Right lobe of liver (tissue), 4 donors: ENCODE measurements around the gene LTBP1.

Source experiments
- CTCF ChIP-seq, 4 donors: fragments of 200-600 bp in 3 of 4; fragments of 450-650 bp in 1 of 4; IDR thresholded peaks; one replicate each; pipeline versions ENCODE4 v1.5.1 to v1.8.0; 2016 to 2022; ENCODE audit warnings: antibody characterized with exemption in 4 of 4, mild to moderate bottlenecking in 2 of 4
- POLR2A ChIP-seq: fragments of 450-650 bp; IDR thresholded peaks from one replicate; pipeline ENCODE4 v1.6.1; 2017; ENCODE audit warnings: antibody characterized with exemption, mild to moderate bottlenecking
- donor health status: DM: no; HTN: no; CAD: no.
- donor health status: DM: no; HTN: no; CAD: no.
- donor health status: DM: no; HTN: yes; CAD: no.

- TF ChIP-seq CTCF (IDR thresholded peaks at IDR 0.05) (no peak), POLR2A (no peak)
Measured at GRCh38 chr2:33347856-33348255, 401.1 kb downstream of the LTBP1 start.
